Common myeloid progenitor, CD34-positive (primary cell): ENCODE results near the gene LIMS3. TPM values are rescaled to one million over a fixed set of nuclear protein-coding genes. Genes with fewer than 3 reads are reported as not detected.
"Not testable (repeated sequence)": the region's sequence is repeated elsewhere in the genome, so short reads cannot be mapped to it uniquely, and the experiment has no call there.

ENCODE experiments used
- CTCF ChIA-PET: fragments of 350-600 bp; sonication (Branson Sonifier 250); formaldehyde crosslinking; loops from one replicate; lab custom pipeline; 2021; ENCODE audit warnings: antibody characterized with exemption; lab: Charles Lee
- POLR2A ChIA-PET: fragments of 350-600 bp; sonication (Branson Sonifier 250); formaldehyde crosslinking; loops from one replicate; lab custom pipeline; 2021; ENCODE audit warnings: antibody characterized with exemption; lab: Charles Lee
- DNase-seq, 3 donors: peaks; one replicate each; pipeline versions ENCODE4 v3.0.0 to v3.0.0-alpha.2; 2013
- H3K27ac ChIP-seq, 2 experiments: 1 replicate in 1 of 2; 2 replicates in 1 of 2; pipeline ENCODE4 v1.7.0; 2013; ENCODE audit warnings: inconsistent platforms in 2 of 2, low read length in 2 of 2, mild to moderate bottlenecking in 2 of 2, low read depth in 1 of 2, moderate library complexity in 1 of 2; ENCODE audit not compliant: severe bottlenecking in 2 of 2, insufficient read depth in 1 of 2, poor library complexity in 1 of 2
- H3K27me3 ChIP-seq, 5 experiments: replicated peaks in 2 of 5; 1 replicate in 3 of 5; 2 replicates in 2 of 5; pipeline versions ENCODE4 v1.6.1 to v1.7.0; 2013; ENCODE audit warnings: low read length in 4 of 5, mild to moderate bottlenecking in 2 of 5, moderate library complexity in 2 of 5, inconsistent platforms in 1 of 5; ENCODE audit not compliant: insufficient read depth in 5 of 5, control insufficient read depth in 4 of 5
- H3K36me3 ChIP-seq, 4 experiments: 1 replicate in 2 of 4; 2 replicates in 2 of 4; pipeline versions ENCODE4 v1.6.1 to v1.7.0; 2013; ENCODE audit warnings: low read length in 3 of 4, control low read depth in 1 of 4, mild to moderate bottlenecking in 1 of 4; ENCODE audit not compliant: control insufficient read depth in 4 of 4, insufficient read depth in 4 of 4
- H3K4me1 ChIP-seq, 4 experiments: 1 replicate in 3 of 4; 2 replicates in 1 of 4; pipeline versions ENCODE4 v1.6.1 to v1.7.1; 2013; ENCODE audit warnings: low read length in 3 of 4, mild to moderate bottlenecking in 3 of 4, control low read depth in 1 of 4, inconsistent platforms in 1 of 4, moderate library complexity in 1 of 4; ENCODE audit not compliant: control insufficient read depth in 4 of 4, insufficient read depth in 4 of 4; ENCODE audit errors: control extremely low read depth in 1 of 4
- H3K4me3 ChIP-seq, 7 experiments: 1 replicate in 4 of 7; 2 replicates in 3 of 7; pipeline versions ENCODE4 v1.5.1 to v1.7.0; 2013; ENCODE audit warnings: mild to moderate bottlenecking in 7 of 7, low read length in 6 of 7, moderate library complexity in 6 of 7, inconsistent platforms in 2 of 7, low read depth in 2 of 7, control low read depth in 1 of 7; ENCODE audit not compliant: insufficient read depth in 4 of 7, control insufficient read depth in 1 of 7; ENCODE audit errors: extremely low read depth in 1 of 7
- H3K9me3 ChIP-seq, 5 experiments: 1 replicate in 4 of 5; 2 replicates in 1 of 5; pipeline versions ENCODE4 v1.6.1 to v1.7.1; 2013; ENCODE audit warnings: low read length in 4 of 5, mild to moderate bottlenecking in 2 of 5, inconsistent platforms in 1 of 5, low read depth in 1 of 5, moderate library complexity in 1 of 5; ENCODE audit not compliant: control insufficient read depth in 4 of 5, insufficient read depth in 2 of 5; ENCODE audit errors: control extremely low read depth in 1 of 5
- WGBS: methylation state at CpG from one replicate; pipeline ENCODE4 v1.1.5; 2013; ENCODE audit not compliant: insufficient coverage; 5-methylcytosine and 5-hydroxymethylcytosine counted together
- polyA plus RNA-seq: library from polyadenylated mRNA; unstranded; fragments of 120-200 nt; gene quantifications from one replicate; pipeline ENCODE4 v1.2.1, GENCODE V29; 2013

Gene LIMS3, protein sequence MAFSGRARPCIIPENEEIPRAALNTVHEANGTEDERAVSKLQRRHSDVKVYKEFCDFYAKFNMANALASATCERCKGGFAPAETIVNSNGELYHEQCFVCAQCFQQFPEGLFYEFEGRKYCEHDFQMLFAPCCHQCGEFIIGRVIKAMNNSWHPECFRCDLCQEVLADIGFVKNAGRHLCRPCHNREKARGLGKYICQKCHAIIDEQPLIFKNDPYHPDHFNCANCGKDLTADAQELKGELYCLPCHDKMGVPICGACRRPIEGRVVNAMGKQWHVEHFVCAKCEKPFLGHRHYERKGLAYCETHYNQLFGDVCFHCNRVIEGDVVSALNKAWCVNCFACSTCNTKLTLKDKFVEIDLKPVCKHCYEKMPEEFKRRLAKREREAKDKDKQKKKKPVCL
- 6.0 TPM for polyA plus RNA-seq

DNA sequence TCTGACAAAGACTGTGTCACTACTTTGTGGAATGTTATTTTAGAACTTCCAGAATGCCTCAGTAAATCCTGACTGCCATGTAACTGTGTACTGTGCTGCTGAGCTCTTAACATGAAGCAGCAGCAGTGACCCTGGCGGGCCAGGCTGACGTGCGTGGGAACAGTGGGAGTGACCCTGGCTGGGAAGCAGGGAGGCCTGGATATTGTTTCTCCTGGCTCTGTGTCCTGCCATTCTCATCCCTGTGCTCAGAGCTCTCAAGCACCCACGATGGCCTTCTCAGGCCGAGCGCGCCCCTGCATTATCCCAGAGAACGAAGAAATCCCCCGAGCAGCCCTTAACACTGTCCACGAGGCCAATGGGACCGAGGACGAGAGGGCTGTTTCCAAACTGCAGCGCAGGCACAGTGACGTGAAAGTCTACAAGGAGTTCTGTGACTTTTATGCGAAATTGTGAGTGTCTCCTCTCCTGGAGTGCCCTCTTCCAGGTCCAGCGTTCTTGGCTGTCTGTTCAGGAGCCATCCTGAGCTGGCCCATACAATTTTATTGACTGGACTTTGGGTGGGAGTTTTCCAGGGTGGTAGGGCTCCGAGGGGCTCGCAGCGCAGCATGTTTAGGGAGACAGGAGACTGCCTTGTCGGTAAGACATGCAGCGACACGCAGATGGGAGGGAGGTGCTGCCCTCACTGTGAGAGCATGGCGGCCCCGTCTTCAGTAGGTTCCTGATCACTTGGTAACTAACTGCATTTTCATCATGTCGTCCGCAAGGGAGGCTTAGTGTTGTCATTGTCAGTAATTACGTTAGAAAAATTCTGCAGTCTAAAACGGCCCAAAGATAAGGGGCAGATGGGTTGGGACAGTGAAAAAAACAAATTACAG lies at the start of gene LIMS3:
Gene LIMS3, plus strand, starts transcription at position 227 of the 875 bp plus-strand sequence. Its CDS starts 41 bp downstream, at position 268.
- H3K27me3 ChIP-seq, H3K9me3 ChIP-seq, H3K36me3 ChIP-seq, POLR2A ChIA-PET, H3K27ac ChIP-seq, H3K4me3 ChIP-seq, DNase-seq, H3K4me1 ChIP-seq, CTCF ChIA-PET: not testable (repeated sequence)
- WGBS: no CpG with 5 or more reads among the region's 28 CpGs

DNA sequence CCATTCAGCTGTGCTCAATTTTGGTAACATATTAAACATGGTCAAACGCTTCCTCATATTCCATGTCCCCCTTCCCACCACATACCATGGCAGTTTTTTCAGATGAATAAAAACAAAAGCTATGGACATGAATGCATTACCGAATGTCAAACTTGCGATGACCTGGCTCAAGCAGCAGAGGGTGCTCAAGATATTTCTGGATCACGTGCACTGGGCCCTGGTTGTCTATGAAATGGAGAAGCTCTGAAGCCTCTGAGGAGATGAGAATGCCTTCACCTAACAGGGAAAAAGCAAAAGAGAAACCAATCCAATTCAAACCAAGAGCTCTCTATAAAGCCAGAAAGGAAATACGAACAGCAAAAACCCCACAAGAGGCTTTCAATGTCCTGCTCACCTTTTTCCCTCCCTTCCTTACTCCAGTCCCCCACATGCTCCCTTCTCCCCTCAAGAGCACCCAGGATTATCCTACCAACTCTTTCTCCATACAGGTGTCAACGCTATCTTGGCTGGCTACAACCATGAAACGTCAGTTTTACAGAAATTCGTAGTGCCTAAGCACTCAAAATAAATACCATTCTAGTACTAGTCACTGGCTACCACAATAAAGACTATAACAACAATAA lies 27.2 kb upstream of the LIMS3 start:
- H3K36me3 ChIP-seq, H3K27ac ChIP-seq, DNase-seq, H3K4me3 ChIP-seq, H3K4me1 ChIP-seq, H3K27me3 ChIP-seq, CTCF ChIA-PET, H3K9me3 ChIP-seq, POLR2A ChIA-PET: not testable (repeated sequence)
- WGBS: no CpG with 5 or more reads among the region's 8 CpGs

DNA sequence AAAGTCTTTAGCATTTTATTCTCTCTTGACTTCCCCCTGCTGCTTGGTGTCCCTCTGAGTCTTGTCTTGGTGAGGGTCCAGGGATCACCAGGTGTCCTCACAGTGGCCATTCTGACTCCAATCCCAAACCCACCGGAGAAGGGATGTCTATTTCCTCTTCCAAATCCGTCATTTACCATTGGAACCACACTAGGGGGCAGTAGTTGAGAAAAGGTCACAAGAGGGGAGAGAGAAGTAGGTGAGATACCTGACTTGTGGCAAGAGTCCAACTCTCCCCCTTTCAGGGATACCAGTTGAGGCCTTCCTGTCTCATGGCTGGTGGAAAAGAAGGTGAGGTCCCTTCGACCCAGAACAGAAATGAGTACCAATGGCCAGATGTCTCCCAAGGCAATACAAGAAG lies 21.9 kb upstream of the LIMS3 start:
- H3K4me3 ChIP-seq, H3K36me3 ChIP-seq, POLR2A ChIA-PET, H3K9me3 ChIP-seq, H3K27me3 ChIP-seq, H3K27ac ChIP-seq, DNase-seq, H3K4me1 ChIP-seq, CTCF ChIA-PET: not testable (repeated sequence)
- no CpG with 5 or more reads among the region's 3 CpGs for WGBS

DNA sequence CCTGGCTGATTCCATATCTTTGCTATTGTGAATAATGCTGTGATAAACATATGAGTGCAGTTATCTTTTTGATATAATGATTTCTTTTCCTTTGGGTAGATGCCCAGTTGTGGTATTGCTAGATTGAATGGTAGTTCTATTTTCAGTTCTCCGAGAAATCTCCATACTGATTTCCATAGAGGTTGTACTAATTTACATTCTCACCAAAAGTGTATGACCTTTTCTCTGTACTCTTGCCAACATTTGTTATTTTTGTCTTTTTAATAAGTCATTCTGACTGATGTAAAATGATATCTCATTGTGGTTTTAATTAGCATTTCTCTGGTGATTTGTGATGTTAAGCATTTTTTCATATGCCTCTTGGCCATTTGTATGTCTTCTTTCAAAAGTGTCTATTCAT lies 16.4 kb upstream of the LIMS3 start:
- not testable (repeated sequence) for H3K9me3 ChIP-seq

DNA sequence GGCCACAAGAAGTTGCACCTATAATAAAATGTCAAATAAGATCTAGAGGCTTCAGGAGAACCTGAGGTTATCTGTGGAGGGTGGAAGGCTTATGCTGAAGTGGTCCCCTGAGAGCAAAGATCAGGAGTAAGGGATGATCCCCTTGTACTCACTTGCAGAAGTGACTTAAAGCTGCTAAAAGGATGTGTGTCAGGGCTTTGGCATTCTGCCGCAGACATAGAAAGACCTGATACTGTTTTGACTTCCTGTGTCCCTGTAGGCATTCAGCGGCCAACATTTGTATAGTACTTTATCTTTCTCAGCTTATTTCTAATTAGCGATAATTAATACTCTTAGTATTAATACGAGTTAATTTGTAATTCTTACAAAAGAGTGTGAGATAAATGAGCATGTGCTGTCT lies 10.1 kb upstream of the LIMS3 start:
- POLR2A ChIA-PET, DNase-seq, H3K4me3 ChIP-seq, H3K9me3 ChIP-seq, CTCF ChIA-PET, H3K36me3 ChIP-seq, H3K27me3 ChIP-seq, H3K4me1 ChIP-seq, H3K27ac ChIP-seq: not testable (repeated sequence)
- no CpG with 5 or more reads among the region's 4 CpGs for WGBS

More for the DNA sequence above, 16.4 kb upstream of the LIMS3 start:
- DNase-seq, H3K4me1 ChIP-seq, H3K4me3 ChIP-seq, POLR2A ChIA-PET, H3K36me3 ChIP-seq, H3K27ac ChIP-seq, H3K27me3 ChIP-seq, CTCF ChIA-PET: not testable (repeated sequence)
- WGBS: no CpG with 5 or more reads among the region's 1 CpG

DNA sequence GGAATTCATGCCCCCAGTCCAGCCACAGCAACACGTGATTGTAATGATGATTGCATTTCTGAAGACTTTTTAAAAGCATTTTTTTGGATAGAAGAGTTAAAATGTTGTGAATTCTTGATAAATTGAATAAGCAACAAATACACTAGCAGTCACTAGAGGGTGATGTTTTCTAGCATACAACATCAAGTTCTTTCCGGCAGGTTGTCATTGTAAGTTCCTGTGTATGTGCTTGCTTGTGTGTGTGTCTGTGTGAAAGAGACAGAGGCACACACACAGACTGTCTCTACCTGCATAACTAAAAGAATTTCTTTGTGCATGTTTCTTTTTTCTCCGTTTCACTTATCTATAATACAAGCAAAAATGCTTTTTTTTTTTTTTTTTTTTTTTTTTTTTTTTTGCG lies 8.6 kb upstream of the LIMS3 start:
- WGBS: no CpG with 5 or more reads among the region's 4 CpGs
- DNase-seq, H3K9me3 ChIP-seq, H3K27ac ChIP-seq, H3K27me3 ChIP-seq, H3K4me1 ChIP-seq, H3K36me3 ChIP-seq, H3K4me3 ChIP-seq, POLR2A ChIA-PET, CTCF ChIA-PET: not testable (repeated sequence)

DNA sequence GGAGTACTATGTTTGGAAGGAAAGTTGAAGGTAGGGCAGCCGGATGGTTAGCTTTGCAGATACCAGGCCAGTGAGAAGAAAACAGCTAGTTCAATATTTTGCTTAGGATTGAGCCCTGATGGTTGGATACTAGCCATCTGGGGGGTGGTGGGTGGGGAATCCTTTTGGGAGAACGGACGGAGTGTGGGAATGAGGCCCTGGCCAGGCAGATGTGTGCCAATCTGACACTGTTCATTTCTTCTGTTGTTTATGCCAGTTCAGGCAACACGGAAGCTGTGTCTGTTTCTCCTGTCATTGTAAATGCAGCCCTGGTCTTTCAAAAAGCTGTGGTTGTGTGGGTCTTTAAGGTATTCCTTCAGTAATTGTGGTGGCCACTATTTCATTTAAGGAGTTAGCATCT lies 7.5 kb upstream of the LIMS3 start:
- H3K4me3 ChIP-seq, H3K9me3 ChIP-seq, H3K36me3 ChIP-seq, DNase-seq, H3K27me3 ChIP-seq, H3K27ac ChIP-seq, POLR2A ChIA-PET, H3K4me1 ChIP-seq, CTCF ChIA-PET: not testable (repeated sequence)
- WGBS: no CpG with 5 or more reads among the region's 4 CpGs
